WTC11 (cell line): ENCODE data around the gene GMIP.

ENCODE experiments used
- ATF6 ChIP-seq: sonication (generic); formaldehyde crosslinking; IDR thresholded peaks from 2 replicates; pipeline ENCODE4 v1.8.1; 2023; ENCODE audit warnings: mild to moderate bottlenecking, missing genetic modification reagents
- GABPB1 ChIP-seq: sonication (generic); formaldehyde crosslinking; IDR thresholded peaks from 2 replicates; pipeline ENCODE4 v1.8.1; 2023; ENCODE audit warnings: mild to moderate bottlenecking, missing genetic modification reagents
- RELA ChIP-seq: sonication (generic); formaldehyde crosslinking; IDR thresholded peaks from 2 replicates; pipeline ENCODE4 v1.8.1; 2022; ENCODE audit warnings: missing genetic modification reagents, mild to moderate bottlenecking, borderline replicate concordance
- TP53 ChIP-seq: sonication (generic); formaldehyde crosslinking; IDR thresholded peaks from 2 replicates; pipeline ENCODE4 v1.8.1; 2023; ENCODE audit warnings: mild to moderate bottlenecking, missing genetic modification reagents
- USF1 ChIP-seq: sonication (generic); formaldehyde crosslinking; IDR thresholded peaks from 2 replicates; pipeline ENCODE4 v1.8.0; 2022; ENCODE audit warnings: mild to moderate bottlenecking, missing genetic modification reagents
- TF ChIP-seq, protein P1 (sequence below): fragments of 200-600 bp; IDR thresholded peaks from 2 replicates; pipeline ENCODE4 v1.8.0; 2022; ENCODE audit warnings: antibody characterized with exemption
- TF ChIP-seq, protein P2 (sequence below): sonication (generic); formaldehyde crosslinking; IDR thresholded peaks from 2 replicates; pipeline ENCODE4 v1.8.0; 2022; ENCODE audit warnings: mild to moderate bottlenecking, missing genetic modification reagents
- TF ChIP-seq, protein P3 (sequence below): sonication (generic); formaldehyde crosslinking; IDR thresholded peaks from 2 replicates; pipeline ENCODE4 v1.8.1; 2022; ENCODE audit warnings: mild to moderate bottlenecking, missing genetic modification reagents, moderate library complexity, borderline replicate concordance
- TF ChIP-seq, protein P4 (sequence below): sonication (generic); formaldehyde crosslinking; IDR thresholded peaks from 2 replicates; pipeline ENCODE4 v1.8.1; 2023; ENCODE audit warnings: mild to moderate bottlenecking, missing genetic modification reagents, moderate library complexity
- TF ChIP-seq, protein P5 (sequence below): sonication (generic); formaldehyde crosslinking; conservative IDR thresholded peaks from 2 replicates; pipeline ENCODE4 v1.8.1; 2023; ENCODE audit warnings: mild to moderate bottlenecking, low read depth, missing genetic modification reagents, moderate library complexity

GRCh38 chr19:19686580-19686979, 43.1 kb upstream of the GMIP start:
- TF ChIP-seq ATF6 (no peak), GABPB1 (CRISPR knock-in tag) (no peak), TP53 (CRISPR knock-in tag) (no peak), USF1 (CRISPR knock-in tag) (no peak), RELA (CRISPR knock-in tag) (no peak)
- TF ChIP-seq, protein P1, sequence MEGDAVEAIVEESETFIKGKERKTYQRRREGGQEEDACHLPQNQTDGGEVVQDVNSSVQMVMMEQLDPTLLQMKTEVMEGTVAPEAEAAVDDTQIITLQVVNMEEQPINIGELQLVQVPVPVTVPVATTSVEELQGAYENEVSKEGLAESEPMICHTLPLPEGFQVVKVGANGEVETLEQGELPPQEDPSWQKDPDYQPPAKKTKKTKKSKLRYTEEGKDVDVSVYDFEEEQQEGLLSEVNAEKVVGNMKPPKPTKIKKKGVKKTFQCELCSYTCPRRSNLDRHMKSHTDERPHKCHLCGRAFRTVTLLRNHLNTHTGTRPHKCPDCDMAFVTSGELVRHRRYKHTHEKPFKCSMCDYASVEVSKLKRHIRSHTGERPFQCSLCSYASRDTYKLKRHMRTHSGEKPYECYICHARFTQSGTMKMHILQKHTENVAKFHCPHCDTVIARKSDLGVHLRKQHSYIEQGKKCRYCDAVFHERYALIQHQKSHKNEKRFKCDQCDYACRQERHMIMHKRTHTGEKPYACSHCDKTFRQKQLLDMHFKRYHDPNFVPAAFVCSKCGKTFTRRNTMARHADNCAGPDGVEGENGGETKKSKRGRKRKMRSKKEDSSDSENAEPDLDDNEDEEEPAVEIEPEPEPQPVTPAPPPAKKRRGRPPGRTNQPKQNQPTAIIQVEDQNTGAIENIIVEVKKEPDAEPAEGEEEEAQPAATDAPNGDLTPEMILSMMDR, result no peak
- TF ChIP-seq, protein P2, sequence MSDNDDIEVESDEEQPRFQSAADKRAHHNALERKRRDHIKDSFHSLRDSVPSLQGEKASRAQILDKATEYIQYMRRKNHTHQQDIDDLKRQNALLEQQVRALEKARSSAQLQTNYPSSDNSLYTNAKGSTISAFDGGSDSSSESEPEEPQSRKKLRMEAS (CRISPR knock-in tag), result no peak
- TF ChIP-seq, protein P3, sequence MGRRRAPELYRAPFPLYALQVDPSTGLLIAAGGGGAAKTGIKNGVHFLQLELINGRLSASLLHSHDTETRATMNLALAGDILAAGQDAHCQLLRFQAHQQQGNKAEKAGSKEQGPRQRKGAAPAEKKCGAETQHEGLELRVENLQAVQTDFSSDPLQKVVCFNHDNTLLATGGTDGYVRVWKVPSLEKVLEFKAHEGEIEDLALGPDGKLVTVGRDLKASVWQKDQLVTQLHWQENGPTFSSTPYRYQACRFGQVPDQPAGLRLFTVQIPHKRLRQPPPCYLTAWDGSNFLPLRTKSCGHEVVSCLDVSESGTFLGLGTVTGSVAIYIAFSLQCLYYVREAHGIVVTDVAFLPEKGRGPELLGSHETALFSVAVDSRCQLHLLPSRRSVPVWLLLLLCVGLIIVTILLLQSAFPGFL (CRISPR knock-in tag), result no peak
- TF ChIP-seq, protein P4, sequence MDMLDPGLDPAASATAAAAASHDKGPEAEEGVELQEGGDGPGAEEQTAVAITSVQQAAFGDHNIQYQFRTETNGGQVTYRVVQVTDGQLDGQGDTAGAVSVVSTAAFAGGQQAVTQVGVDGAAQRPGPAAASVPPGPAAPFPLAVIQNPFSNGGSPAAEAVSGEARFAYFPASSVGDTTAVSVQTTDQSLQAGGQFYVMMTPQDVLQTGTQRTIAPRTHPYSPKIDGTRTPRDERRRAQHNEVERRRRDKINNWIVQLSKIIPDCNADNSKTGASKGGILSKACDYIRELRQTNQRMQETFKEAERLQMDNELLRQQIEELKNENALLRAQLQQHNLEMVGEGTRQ (CRISPR knock-in tag), result no peak
- TF ChIP-seq, protein P5, sequence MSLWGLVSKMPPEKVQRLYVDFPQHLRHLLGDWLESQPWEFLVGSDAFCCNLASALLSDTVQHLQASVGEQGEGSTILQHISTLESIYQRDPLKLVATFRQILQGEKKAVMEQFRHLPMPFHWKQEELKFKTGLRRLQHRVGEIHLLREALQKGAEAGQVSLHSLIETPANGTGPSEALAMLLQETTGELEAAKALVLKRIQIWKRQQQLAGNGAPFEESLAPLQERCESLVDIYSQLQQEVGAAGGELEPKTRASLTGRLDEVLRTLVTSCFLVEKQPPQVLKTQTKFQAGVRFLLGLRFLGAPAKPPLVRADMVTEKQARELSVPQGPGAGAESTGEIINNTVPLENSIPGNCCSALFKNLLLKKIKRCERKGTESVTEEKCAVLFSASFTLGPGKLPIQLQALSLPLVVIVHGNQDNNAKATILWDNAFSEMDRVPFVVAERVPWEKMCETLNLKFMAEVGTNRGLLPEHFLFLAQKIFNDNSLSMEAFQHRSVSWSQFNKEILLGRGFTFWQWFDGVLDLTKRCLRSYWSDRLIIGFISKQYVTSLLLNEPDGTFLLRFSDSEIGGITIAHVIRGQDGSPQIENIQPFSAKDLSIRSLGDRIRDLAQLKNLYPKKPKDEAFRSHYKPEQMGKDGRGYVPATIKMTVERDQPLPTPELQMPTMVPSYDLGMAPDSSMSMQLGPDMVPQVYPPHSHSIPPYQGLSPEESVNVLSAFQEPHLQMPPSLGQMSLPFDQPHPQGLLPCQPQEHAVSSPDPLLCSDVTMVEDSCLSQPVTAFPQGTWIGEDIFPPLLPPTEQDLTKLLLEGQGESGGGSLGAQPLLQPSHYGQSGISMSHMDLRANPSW (CRISPR knock-in tag), result no peak
